PC-9 (cell line): Measurements from ENCODE around the gene NKAPL. TPM values are rescaled to one million over a fixed set of nuclear protein-coding genes. Genes with fewer than 3 reads are reported as not detected.

Source experiments
- BruUV-seq: library from RNA; stranded (reverse); fragments of 400-500 nt; replicated peaks from 2 replicates; lab custom pipeline; 2021; lab: Mats Ljungman, UMichigan
- CTCF ChIA-PET: fragments of 300-600 bp; sonication (Branson Sonifier 250); formaldehyde crosslinking; loops from one replicate; lab custom pipeline; 2022; ENCODE audit warnings: antibody characterized with exemption; lab: Charles Lee
- POLR2A ChIA-PET: fragments of 300-600 bp; sonication (Branson Sonifier 250); formaldehyde crosslinking; loops from one replicate; lab custom pipeline; 2022; ENCODE audit warnings: antibody characterized with exemption; ENCODE audit not compliant: unreplicated experiment; lab: Charles Lee
- DNase-seq, 2 experiments: peaks; one replicate each; pipeline versions ENCODE4 v3.0.0 to v3.0.0-alpha.2; 2015 to 2022; ENCODE audit warnings: mixed read lengths in 1 of 2
- H2AFZ ChIP-seq: fragments of 200-600 bp; sonication (generic); 2 replicates; pipeline ENCODE4 v1.8.1; 2017; ENCODE audit warnings: antibody characterized with exemption
- H3F3A ChIP-seq: fragments of 200-600 bp; sonication (generic); 2 replicates; pipeline ENCODE4 v1.8.1; 2017; ENCODE audit warnings: antibody characterized with exemption, mild to moderate bottlenecking, low read depth; ENCODE audit not compliant: insufficient read depth
- H3K27ac ChIP-seq: fragments of 200-600 bp; sonication (generic); 2 replicates; pipeline ENCODE4 v1.6.1; 2016; ENCODE audit warnings: mixed run types
- H3K27me3 ChIP-seq: fragments of 200-600 bp; sonication (generic); 2 replicates; pipeline ENCODE4 v1.6.1; 2016; ENCODE audit warnings: low read depth, mixed run types; ENCODE audit not compliant: insufficient read depth
- H3K36me3 ChIP-seq: fragments of 200-600 bp; sonication (generic); 2 replicates; pipeline ENCODE4 v1.6.1; 2016; ENCODE audit warnings: low read depth, mixed run types
- H3K4me1 ChIP-seq: fragments of 200-600 bp; sonication (generic); replicated peaks from 2 replicates; pipeline ENCODE4 v1.6.1; 2016; ENCODE audit warnings: mixed run types; ENCODE audit not compliant: insufficient read depth
- H3K4me2 ChIP-seq: fragments of 200-600 bp; sonication (generic); 2 replicates; pipeline ENCODE4 v1.6.1; 2017; ENCODE audit warnings: mixed run types
- H3K4me3 ChIP-seq: fragments of 200-600 bp; sonication (generic); 2 replicates; pipeline ENCODE4 v1.6.1; 2016; ENCODE audit warnings: mixed run types
- H3K79me2 ChIP-seq: fragments of 200-600 bp; sonication (generic); 2 replicates; pipeline ENCODE4 v1.6.1; 2017; ENCODE audit warnings: low read depth, mixed run types
- H3K9me2 ChIP-seq: fragments of 200-600 bp; sonication (generic); 2 replicates; pipeline ENCODE4 v1.8.1; 2017; ENCODE audit warnings: mild to moderate bottlenecking; ENCODE audit not compliant: insufficient read depth
- H3K9me3 ChIP-seq: fragments of 200-600 bp; sonication (generic); 2 replicates; pipeline ENCODE4 v1.8.1; 2016; ENCODE audit warnings: low read depth; ENCODE audit not compliant: insufficient read depth
- H4K20me1 ChIP-seq: fragments of 200-600 bp; sonication (generic); 2 replicates; pipeline ENCODE4 v1.8.1; 2017; ENCODE audit not compliant: insufficient read depth
- CTCF ChIP-seq: fragments of 200-600 bp; sonication (generic); conservative IDR thresholded peaks from 2 replicates; pipeline ENCODE4 v1.6.1; 2017; ENCODE audit warnings: mixed run types, antibody characterized with exemption, mild to moderate bottlenecking, moderate library complexity
- EZH2 ChIP-seq: fragments of 200-600 bp; sonication (generic); IDR thresholded peaks from 2 replicates; pipeline ENCODE4 v1.8.0; 2017; ENCODE audit warnings: antibody characterized with exemption, low read depth
- intact Hi-C: fragments of 100-400 bp; cut with micrococcal nuclease; formaldehyde crosslinking; loops from one replicate; pipeline ENCODE4 v1.10.0; 2022; ENCODE audit not compliant: unreplicated experiment
- total RNA-seq: library from RNA; stranded (reverse); gene quantifications from 2 replicates; pipeline ENCODE4 v1.2.3, GENCODE V29; 2021

NKAPL gene
- total RNA-seq, 1 experiment from 2014 or later: not detected

- Histone ChIP-seq H3K9me3 (no peaks in the 10 kb centered on the region), H3K27me3 (no peaks in the 10 kb centered on the region), H3K79me2 (no peaks in the 10 kb centered on the region), H3K4me2 (no peak overlapping the region), H3F3A (no peaks in the 10 kb centered on the region), H3K27ac (no peak overlapping the region), H3K4me3 (no peak overlapping the region), H3K36me3 (peaks cover 3% of the 10 kb centered on the region; the same call in 1 of the 2 replicates), H3K4me1 (peaks cover 11% of the 10 kb centered on the region; the same call in 1 of the 2 replicates), H4K20me1 (no peaks in the 10 kb centered on the region), H2AFZ (no peak overlapping the region), H3K9me2 (no peaks in the 10 kb centered on the region)
- TF ChIP-seq EZH2 (no peak), CTCF (no peak)
- POLR2A ChIA-PET: no interaction called here
- no peak for DNase-seq
- intact Hi-C loops: no loop called here
- CTCF ChIA-PET: no interaction called here
- BruUV-seq: no TSS peak
These were observed 18.6 kb downstream of the NKAPL start for GRCh38 chr6:28277746-28278145.

- Histone ChIP-seq H2AFZ (peak overlapping the region; percentile 98; the same call in 1 of the 2 replicates), H3K4me3 (peak overlapping the region; percentile 82), H3K36me3 (no peaks in the 10 kb centered on the region; the same call in 1 of the 2 replicates), H3K9me2 (no peaks in the 10 kb centered on the region), H4K20me1 (no peaks in the 10 kb centered on the region), H3K4me1 (peaks cover 11% of the 10 kb centered on the region; the same call in 1 of the 2 replicates), H3K4me2 (peak overlapping the region; percentile 90), H3K9me3 (no peaks in the 10 kb centered on the region), H3K27me3 (no peaks in the 10 kb centered on the region), H3K79me2 (no peaks in the 10 kb centered on the region), H3F3A (no peaks in the 10 kb centered on the region), H3K27ac (no peak overlapping the region)
- TF ChIP-seq CTCF (no peak), EZH2 (no peak)
- POLR2A ChIA-PET: interaction anchor here (0.5 to 1.2 kb wide), 4 partner anchors 12 to 1781 kb away, joined by 3 to 10 read pairs (median 3); partner anchors contain the start of gene BTN1A1
- no peak for DNase-seq
- no TSS peak for BruUV-seq
- intact Hi-C loops: no loop called here
- CTCF ChIA-PET: no interaction called here
These were observed 21.6 kb downstream of the NKAPL start for GRCh38 chr6:28280595-28281287.

- Histone ChIP-seq H3K36me3 (no peaks in the 10 kb centered on the region; the same call in 1 of the 2 replicates), H3K27ac (no peak within 1 kb of the TSS)
- intact Hi-C loops: no loop called here
These were observed 22.4 kb downstream of the NKAPL start, which contains the start of gene PGBD1 for GRCh38 chr6:28281288-28282064. Gene PGBD1 (plus strand): TSS chr6:28281572. CDS start chr6:28283814, 2,242 bp downstream.

More at GRCh38 chr6:28281288-28282064, 22.4 kb downstream of the NKAPL start, which contains the start of gene PGBD1:
- H3K9me2 ChIP-seq: no peaks in the 10 kb centered on the region
- no peaks in the 10 kb centered on the region for H3K27me3 ChIP-seq
- peak within 1 kb of the TSS; percentile 98 for H2AFZ ChIP-seq
- H3K4me2 ChIP-seq: peak within 1 kb of the TSS; percentile 90
- no peak for TF ChIP-seq EZH2
- no peak for TF ChIP-seq CTCF
- H3K9me3 ChIP-seq: no peaks in the 10 kb centered on the region
- H3K4me1 ChIP-seq: peaks cover 11% of the 10 kb centered on the region; the same call in 1 of the 2 replicates
- H3F3A ChIP-seq: no peaks in the 10 kb centered on the region
- no peaks in the 10 kb centered on the region for H4K20me1 ChIP-seq
- peak; percentile 45 to 78 for DNase-seq
- CTCF ChIA-PET: no interaction called here
- BruUV-seq: no TSS peak
- H3K4me3 ChIP-seq: peak within 1 kb of the TSS; percentile 82
- POLR2A ChIA-PET: interaction anchor here (0.5 to 1.2 kb wide), 5 partner anchors 13 to 1781 kb away, joined by 3 to 10 read pairs (median 3); partner anchors contain the start of gene BTN1A1
- no peaks in the 10 kb centered on the region for H3K79me2 ChIP-seq
